Left renal pelvis (tissue), 4 donors: ENCODE measurements around the gene ZNF652. TPM values are rescaled to one million over a fixed set of nuclear protein-coding genes. Genes with fewer than 3 reads are reported as not detected.
"Not testable (repeated sequence)": the region's sequence is repeated elsewhere in the genome, so short reads cannot be mapped to it uniquely, and the experiment has no call there.

Experiments
- DNase-seq, 4 donors: peaks; one replicate each; pipeline ENCODE4 v3.0.0-alpha.2; 2013; ENCODE audit warnings: low read depth in 4 of 4, low spot score in 3 of 4
- polyA plus RNA-seq, 4 donors: library from polyadenylated mRNA; unstranded; fragments of 120-200 nt; gene quantifications; one replicate each; pipeline ENCODE4 v1.2.1, GENCODE V29; 2013; ENCODE audit not compliant: insufficient read length in 4 of 4

Gene ZNF652
- polyA plus RNA-seq, 4 donors: 28.2 to 31.6 (median 31.0) TPM

GRCh38 chr17:49316889-49317675, 45.0 kb downstream of the ZNF652 start:
- no peak for DNase-seq

- no peak for DNase-seq
Measured at GRCh38 chr17:49316258-49316570, 45.8 kb downstream of the ZNF652 start.

GRCh38 chr17:49315551-49316257, 46.3 kb downstream of the ZNF652 start:
- DNase-seq: peak; percentile 28 to 47 (median 34)

GRCh38 chr17:49312722-49313121, 49.3 kb downstream of the ZNF652 start:
- DNase-seq: no peak

GRCh38 chr17:49299996-49300395, 62.1 kb downstream of the ZNF652 start:
- DNase-seq: no peak

GRCh38 chr17:49298371-49298976, 63.6 kb downstream of the ZNF652 start:
- no peak for DNase-seq

GRCh38 chr17:49297141-49297540, 64.9 kb downstream of the ZNF652 start:
- DNase-seq: no peak

- no peak for DNase-seq
Measured at GRCh38 chr17:49294122-49294521, 67.9 kb downstream of the ZNF652 start.

GRCh38 chr17:49292901-49293300, 69.1 kb downstream of the ZNF652 start:
- DNase-seq: no peak

- no peak for DNase-seq
Measured at GRCh38 chr17:49291929-49292328, 70.1 kb downstream of the ZNF652 start.

GRCh38 chr17:49290690-49291359, 71.2 kb downstream of the ZNF652 start:
- DNase-seq: no peak

- DNase-seq: no peak
Measured at GRCh38 chr17:49288388-49288787, 73.7 kb downstream of the ZNF652 start.

DNA sequence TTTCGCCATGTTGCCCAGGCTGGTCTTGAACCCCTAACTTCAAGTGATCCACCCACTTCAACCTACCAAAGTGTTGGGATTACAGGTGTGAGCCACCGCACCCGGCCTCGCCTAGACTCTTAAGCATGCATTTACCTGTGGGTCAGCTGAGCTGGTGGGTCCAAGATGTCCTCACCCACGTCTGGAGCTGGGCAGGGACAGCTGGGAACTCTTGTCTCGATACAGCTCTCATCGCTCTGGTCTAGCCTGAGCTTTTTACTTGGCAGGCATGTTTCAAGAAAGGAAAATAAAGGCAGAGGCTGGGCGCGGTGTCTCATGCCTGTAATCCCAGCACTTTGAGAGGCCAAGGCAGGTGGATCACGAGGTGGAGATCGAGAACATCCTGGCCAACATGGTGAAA, 74.6 kb downstream of the ZNF652 start:
- no peak for DNase-seq

DNA sequence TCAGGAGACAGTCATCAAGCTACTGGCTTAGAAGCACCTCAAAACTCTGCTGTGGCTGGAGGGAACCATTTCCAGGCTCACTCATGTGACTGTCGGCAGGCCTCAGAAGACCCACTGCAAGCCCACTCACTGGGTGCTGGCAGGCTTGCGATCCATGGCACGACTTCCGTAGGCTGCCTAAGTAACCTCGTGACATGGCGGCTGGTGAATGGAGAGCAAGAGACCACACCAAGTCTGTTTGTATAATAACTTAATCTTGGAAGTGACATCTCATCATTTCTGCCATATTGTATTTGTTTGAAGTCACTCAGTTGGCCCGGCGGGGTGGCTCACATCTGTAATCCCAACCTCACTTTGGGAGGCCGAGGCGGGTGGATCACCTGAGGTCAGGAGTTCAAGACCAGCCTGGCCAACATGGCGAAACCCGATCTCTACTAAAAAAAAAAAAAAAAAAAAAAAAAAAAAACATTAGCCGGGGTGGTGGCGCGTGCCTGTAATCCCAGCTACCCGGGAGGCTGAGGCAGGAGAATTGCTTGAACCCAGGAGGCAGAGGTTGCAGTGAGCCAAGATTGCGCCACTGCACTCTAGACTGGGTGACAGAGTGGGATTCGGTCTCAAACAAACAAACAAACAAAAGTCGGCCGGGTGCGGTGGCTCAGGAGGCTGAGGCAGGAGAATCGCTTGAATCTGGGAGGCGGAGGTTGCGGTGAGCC, 75.6 kb downstream of the ZNF652 start:
- DNase-seq: not testable (repeated sequence)

DNA sequence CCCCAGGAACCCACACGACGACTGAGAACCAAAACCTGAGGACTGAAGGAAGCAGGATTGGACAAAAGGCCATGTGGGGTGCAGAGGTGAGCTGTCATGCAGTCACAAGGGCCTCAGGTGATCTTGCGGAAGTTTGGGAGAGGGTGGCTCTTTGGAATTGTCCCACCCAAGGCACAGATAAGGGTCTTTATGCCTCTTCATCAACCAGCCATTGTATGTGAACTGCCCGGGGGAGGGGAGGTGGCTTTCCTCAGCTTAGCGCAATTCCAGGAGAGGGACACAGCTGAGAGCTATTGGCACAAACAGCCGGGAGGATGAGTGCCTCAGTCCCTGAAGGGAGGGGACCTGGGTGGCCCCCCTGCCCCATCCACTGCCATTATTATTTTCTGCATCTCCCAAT, 76.3 kb downstream of the ZNF652 start:
- DNase-seq: no peak

DNA sequence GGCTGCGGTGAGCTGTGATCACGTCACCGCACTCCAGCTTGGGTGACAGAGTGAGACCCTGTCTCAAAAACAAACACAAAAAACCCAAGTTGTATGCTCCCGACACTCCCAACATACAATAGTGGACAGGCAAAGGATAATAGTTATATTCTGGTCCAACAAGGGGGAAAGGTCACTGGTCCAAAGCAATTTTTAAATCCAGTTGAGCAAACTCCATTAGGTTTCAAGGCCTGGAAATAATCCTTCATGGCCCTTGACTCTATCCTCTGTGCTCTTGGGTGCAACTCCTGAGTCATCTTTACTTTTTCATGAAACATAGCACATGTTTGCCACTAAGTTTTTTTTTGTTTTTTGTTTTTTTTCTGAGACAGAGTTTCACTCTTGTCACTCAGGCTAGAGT, 81.1 kb downstream of the ZNF652 start:
- no peak for DNase-seq

- no peak for DNase-seq
Measured at GRCh38 chr17:49280061-49280460, 82.0 kb downstream of the ZNF652 start.

- not testable (repeated sequence) for DNase-seq
Measured at GRCh38 chr17:49279263-49280015, 82.6 kb downstream of the ZNF652 start.

GRCh38 chr17:49278076-49278475, 84.0 kb downstream of the ZNF652 start:
- no peak for DNase-seq

GRCh38 chr17:49277638-49278037, 84.4 kb downstream of the ZNF652 start:
- DNase-seq: no peak
